ENCODE measurements around the gene ACVR1B.

GRCh38 chr12:51914034-51914923 lies 37.2 kb upstream of the ACVR1B start:
- no peak for TF ChIP-seq CTCF (IDR thresholded peaks at IDR 0.05; ENCODE audit: extremely low read depth in 1 of 2, insufficient read depth in 1 of 2, low read depth in 1 of 2, low read length in 2 of 2)
- TF ChIP-seq GATA2 (IDR thresholded peaks at IDR 0.05; ENCODE audit: insufficient read depth, insufficient read length, low read depth, low read length), result no peak
- TF ChIP-seq EZH2 (IDR thresholded peaks at IDR 0.05; ENCODE audit: borderline replicate concordance, low read depth, low read length, severe bottlenecking), result no peak
- TF ChIP-seq POLR2A (IDR thresholded peaks at IDR 0.05; ENCODE audit: low read depth, low read length), result no peak
